Peyer's patch (tissue), 4 donors: Measurements from ENCODE around the gene ADRM1.

ENCODE experiments used
- POLR2A ChIP-seq, 2 donors: fragments of 450-650 bp; IDR thresholded peaks; one replicate each; pipeline ENCODE4 v1.5.1; 2017; ENCODE audit warnings: antibody characterized with exemption in 2 of 2, mild to moderate bottlenecking in 2 of 2, moderate library complexity in 2 of 2
- TF ChIP-seq, protein P1 (sequence below), 6 experiments: fragments of 450-650 bp in 4 of 6; fragments of 200-600 bp in 2 of 6; sonication (generic) in 1 of 6; IDR thresholded peaks; one replicate each; pipeline ENCODE4 v1.5.1; 2017 to 2019; ENCODE audit warnings: antibody characterized with exemption in 6 of 6, mild to moderate bottlenecking in 3 of 6, moderate library complexity in 1 of 6

DNA sequence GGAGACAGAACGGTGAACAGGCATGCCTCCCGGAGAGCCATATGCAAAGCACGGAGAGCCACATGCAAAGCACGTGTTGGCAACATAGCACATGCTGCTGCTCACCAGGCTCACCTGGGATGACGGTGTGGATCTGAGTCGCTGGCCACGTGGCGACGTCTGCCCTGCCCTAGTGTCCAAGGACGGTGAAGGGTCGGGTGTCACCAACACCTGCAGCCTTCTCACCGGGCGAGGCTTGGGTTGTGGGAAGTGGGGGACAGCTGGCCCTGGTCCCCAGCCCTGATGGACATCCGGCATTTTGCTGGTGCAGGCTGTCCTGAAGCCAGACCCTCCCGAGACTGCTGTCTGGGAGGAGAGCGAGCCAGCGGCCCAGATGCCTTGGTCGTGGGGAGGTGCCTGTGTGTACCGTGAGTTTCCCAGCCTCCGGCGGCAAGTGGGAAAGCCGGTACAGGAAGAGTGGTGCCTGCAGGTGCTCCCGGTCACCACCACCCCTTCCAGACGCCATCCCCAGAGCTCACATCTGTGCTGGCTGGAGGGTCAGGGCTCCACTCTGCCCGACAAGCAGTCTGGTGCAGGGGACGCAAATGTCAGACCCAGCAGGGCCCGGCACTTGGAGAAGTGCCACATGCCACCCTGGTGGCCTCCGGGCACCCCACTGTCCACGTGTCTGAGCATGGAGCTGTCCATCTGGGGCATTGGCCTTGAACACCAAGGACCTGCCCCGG lies 5.9 kb upstream of the ADRM1 start:
- no peak for TF ChIP-seq POLR2A (IDR thresholded peaks at IDR 0.05)
- TF ChIP-seq, protein P1, sequence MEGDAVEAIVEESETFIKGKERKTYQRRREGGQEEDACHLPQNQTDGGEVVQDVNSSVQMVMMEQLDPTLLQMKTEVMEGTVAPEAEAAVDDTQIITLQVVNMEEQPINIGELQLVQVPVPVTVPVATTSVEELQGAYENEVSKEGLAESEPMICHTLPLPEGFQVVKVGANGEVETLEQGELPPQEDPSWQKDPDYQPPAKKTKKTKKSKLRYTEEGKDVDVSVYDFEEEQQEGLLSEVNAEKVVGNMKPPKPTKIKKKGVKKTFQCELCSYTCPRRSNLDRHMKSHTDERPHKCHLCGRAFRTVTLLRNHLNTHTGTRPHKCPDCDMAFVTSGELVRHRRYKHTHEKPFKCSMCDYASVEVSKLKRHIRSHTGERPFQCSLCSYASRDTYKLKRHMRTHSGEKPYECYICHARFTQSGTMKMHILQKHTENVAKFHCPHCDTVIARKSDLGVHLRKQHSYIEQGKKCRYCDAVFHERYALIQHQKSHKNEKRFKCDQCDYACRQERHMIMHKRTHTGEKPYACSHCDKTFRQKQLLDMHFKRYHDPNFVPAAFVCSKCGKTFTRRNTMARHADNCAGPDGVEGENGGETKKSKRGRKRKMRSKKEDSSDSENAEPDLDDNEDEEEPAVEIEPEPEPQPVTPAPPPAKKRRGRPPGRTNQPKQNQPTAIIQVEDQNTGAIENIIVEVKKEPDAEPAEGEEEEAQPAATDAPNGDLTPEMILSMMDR (IDR thresholded peaks at IDR 0.05): no peak
